Fibroblast of lung (primary cell): ENCODE results near the gene SPANXN5.

Source experiments
- EZH2 ChIP-seq: IDR thresholded peaks from 2 replicates; pipeline ENCODE4 v1.5.1; 2012; ENCODE audit warnings: low read length, control low read depth, mild to moderate bottlenecking; ENCODE audit errors: missing control alignments
- TF ChIP-seq, protein P1 (sequence below), 2 donors: IDR thresholded peaks in 1 of 2; conservative IDR thresholded peaks in 1 of 2; 1 replicate in 1 of 2; 2 replicates in 1 of 2; pipeline ENCODE4 v1.5.1; 2011 to 2012; ENCODE audit warnings: low read length in 2 of 2, control low read depth in 1 of 2, inconsistent platforms in 1 of 2, low read depth in 1 of 2, mild to moderate bottlenecking in 1 of 2

DNA sequence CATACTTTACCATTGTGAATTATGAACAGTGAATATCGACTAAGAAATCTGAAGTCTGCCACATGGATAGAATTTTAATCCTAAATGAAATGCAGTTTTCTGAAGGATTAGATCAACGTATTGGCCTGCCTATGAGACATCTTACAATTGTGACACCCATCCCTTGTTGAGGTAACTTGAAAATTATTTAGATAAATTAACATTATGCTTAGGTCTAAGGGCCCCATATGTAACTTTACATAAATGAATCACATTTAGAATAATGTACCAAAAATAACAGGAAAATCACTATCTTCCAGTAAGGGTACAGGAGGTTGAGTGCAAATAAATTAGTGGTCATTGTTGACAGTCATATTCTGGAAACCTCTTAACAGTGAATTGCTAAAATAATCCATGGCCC is 27.4 kb upstream of the SPANXN5 start:
- TF ChIP-seq, protein P1, sequence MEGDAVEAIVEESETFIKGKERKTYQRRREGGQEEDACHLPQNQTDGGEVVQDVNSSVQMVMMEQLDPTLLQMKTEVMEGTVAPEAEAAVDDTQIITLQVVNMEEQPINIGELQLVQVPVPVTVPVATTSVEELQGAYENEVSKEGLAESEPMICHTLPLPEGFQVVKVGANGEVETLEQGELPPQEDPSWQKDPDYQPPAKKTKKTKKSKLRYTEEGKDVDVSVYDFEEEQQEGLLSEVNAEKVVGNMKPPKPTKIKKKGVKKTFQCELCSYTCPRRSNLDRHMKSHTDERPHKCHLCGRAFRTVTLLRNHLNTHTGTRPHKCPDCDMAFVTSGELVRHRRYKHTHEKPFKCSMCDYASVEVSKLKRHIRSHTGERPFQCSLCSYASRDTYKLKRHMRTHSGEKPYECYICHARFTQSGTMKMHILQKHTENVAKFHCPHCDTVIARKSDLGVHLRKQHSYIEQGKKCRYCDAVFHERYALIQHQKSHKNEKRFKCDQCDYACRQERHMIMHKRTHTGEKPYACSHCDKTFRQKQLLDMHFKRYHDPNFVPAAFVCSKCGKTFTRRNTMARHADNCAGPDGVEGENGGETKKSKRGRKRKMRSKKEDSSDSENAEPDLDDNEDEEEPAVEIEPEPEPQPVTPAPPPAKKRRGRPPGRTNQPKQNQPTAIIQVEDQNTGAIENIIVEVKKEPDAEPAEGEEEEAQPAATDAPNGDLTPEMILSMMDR (conservative IDR thresholded peaks at IDR 0.05 in 1 of 2, IDR thresholded peaks at IDR 0.05 in 1 of 2; ENCODE audit: low read depth in 1 of 2, low read length in 2 of 2): no peak
- no peak for TF ChIP-seq EZH2
